Thoracic aorta (tissue), 2 donors: ENCODE measurements around the gene LARP1B. TPM values are rescaled to one million over a fixed set of nuclear protein-coding genes. Genes with fewer than 3 reads are reported as not detected.

Source experiments
- ATAC-seq: fragments of 150-250 bp; one replicate; pipeline ENCODE4 v1.8.0; 2017; ENCODE audit warnings: low read depth; ENCODE audit not compliant: insufficient number of reproducible peaks, low FRiP score
- DNase-seq: peaks from one replicate; pipeline ENCODE4 v3.0.0-alpha.2; 2020; ENCODE audit warnings: low spot score
- H3K27ac ChIP-seq, 2 donors: fragments of 200-600 bp; sonication (generic); 1 replicate in 1 of 2; 2 replicates in 1 of 2; pipeline ENCODE4 v1.5.1; 2016; ENCODE audit warnings: mild to moderate bottlenecking in 2 of 2, moderate library complexity in 2 of 2
- H3K27me3 ChIP-seq: fragments of 200-600 bp; sonication (generic); replicated peaks from 2 replicates; pipeline ENCODE4 v1.6.0; 2016; ENCODE audit warnings: mild to moderate bottlenecking; ENCODE audit not compliant: insufficient read depth
- H3K36me3 ChIP-seq: fragments of 200-600 bp; sonication (generic); one replicate; pipeline ENCODE4 v1.5.1; 2016
- H3K4me1 ChIP-seq, 2 donors: fragments of 200-600 bp; sonication (generic); 1 replicate in 1 of 2; 2 replicates in 1 of 2; pipeline versions ENCODE4 v1.5.1 to v1.6.0; 2016; ENCODE audit warnings: low read depth in 2 of 2, mild to moderate bottlenecking in 1 of 2; ENCODE audit not compliant: control insufficient read depth in 1 of 2
- H3K4me3 ChIP-seq: fragments of 200-600 bp; sonication (generic); 2 replicates; pipeline ENCODE4 v1.5.1; 2016; ENCODE audit warnings: mild to moderate bottlenecking
- H3K9me3 ChIP-seq: fragments of 200-600 bp; sonication (generic); 2 replicates; pipeline ENCODE4 v1.5.1; 2016
- total RNA-seq, 2 donors: library from RNA; depleted of rRNA; stranded (reverse); fragments of >200 nt; gene quantifications; one replicate each; pipeline versions ENCODE4 v1.1.0 to v1.2.3, GENCODE V29; 2016
- TF ChIP-seq, protein P1 (sequence below): fragments of 200-600 bp; sonication (generic); IDR thresholded peaks from one replicate; pipeline ENCODE4 v1.5.1; 2019; ENCODE audit warnings: antibody characterized with exemption

The LARP1B gene
- total RNA-seq, 2 donors from 2014 or later, result 24.9 to 42.5 TPM

DNA sequence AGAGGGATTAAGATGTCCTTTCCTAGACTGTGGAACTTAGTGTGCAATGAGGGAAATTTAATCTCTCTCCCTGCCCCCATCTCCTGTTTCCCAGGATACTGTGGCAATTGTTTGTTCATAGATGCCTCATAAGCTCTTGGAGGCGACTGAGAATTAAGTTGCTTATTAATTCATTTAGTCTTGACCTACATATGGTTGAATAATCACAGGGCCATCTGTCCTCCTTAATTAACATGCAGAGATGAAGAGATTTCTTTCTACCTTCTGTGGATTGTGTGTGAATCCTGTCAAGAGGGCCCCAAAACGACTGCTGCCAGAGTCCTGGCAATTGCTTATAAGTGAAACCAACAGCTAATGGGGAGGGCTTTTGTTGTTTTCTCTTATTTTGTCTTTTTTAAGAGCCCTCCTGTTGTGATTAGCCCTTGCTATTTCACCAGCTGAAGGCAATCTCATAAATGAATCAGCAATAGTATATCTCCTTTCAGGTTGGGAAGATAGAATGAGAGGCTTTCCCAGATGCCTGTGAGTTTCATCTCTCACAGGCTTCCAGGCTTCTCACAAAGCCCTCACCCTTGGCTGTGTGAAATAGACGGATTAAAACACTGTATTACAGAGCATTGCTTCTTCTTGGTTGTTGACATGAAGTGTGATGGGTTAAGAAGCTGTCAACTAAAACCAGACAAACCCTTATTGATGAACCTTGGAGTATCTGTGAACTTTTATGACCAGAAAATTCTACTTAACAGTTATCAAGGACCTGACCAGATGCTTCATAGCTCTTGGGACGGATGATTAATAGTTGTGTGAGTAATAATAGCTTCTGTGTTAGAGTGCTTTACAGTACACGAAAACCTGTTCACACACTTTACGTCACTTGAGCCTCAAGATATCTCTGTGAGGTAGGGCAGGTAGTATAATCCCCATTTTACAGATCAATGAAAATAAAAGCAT, 168.0 kb downstream of the LARP1B start:
- no peak for ATAC-seq
- Histone ChIP-seq H3K27ac (no peak overlapping the region), H3K4me1 (peaks cover 19% of the 10 kb centered on the region in 2 donors), H3K9me3 (no peaks in the 10 kb centered on the region), H3K27me3 (no peaks in the 10 kb centered on the region), H3K4me3 (no peak overlapping the region), H3K36me3 (no peaks in the 10 kb centered on the region)
- no peak for DNase-seq
- TF ChIP-seq, protein P1, sequence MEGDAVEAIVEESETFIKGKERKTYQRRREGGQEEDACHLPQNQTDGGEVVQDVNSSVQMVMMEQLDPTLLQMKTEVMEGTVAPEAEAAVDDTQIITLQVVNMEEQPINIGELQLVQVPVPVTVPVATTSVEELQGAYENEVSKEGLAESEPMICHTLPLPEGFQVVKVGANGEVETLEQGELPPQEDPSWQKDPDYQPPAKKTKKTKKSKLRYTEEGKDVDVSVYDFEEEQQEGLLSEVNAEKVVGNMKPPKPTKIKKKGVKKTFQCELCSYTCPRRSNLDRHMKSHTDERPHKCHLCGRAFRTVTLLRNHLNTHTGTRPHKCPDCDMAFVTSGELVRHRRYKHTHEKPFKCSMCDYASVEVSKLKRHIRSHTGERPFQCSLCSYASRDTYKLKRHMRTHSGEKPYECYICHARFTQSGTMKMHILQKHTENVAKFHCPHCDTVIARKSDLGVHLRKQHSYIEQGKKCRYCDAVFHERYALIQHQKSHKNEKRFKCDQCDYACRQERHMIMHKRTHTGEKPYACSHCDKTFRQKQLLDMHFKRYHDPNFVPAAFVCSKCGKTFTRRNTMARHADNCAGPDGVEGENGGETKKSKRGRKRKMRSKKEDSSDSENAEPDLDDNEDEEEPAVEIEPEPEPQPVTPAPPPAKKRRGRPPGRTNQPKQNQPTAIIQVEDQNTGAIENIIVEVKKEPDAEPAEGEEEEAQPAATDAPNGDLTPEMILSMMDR, result no peak

DNA sequence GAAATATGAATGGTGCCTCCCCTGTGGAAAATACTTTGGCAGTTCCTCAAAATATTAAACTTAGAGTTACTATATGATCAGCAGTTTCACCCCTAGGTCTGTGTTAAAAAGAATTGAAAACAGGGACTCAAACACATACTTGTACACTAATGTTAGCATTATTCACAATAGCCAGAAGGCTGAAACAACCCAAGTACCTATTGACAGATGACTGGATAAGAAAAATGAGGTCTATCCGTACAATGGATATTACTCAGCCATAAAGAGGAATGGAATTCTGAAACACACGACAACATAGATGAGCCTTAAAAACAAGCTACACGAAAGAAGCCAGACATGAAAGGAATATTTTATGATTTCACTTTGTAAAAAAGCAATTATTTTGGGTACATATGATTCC, 171.6 kb downstream of the LARP1B start:
- Histone ChIP-seq H3K4me3 (no peak overlapping the region), H3K27me3 (no peaks in the 10 kb centered on the region), H3K9me3 (no peaks in the 10 kb centered on the region), H3K27ac (no peak overlapping the region), H3K4me1 (peaks cover 4 to 10% of the 10 kb centered on the region in 2 donors), H3K36me3 (no peaks in the 10 kb centered on the region)
- TF ChIP-seq, protein P1, result no peak
- ATAC-seq (no peak), DNase-seq (no peak)

DNA sequence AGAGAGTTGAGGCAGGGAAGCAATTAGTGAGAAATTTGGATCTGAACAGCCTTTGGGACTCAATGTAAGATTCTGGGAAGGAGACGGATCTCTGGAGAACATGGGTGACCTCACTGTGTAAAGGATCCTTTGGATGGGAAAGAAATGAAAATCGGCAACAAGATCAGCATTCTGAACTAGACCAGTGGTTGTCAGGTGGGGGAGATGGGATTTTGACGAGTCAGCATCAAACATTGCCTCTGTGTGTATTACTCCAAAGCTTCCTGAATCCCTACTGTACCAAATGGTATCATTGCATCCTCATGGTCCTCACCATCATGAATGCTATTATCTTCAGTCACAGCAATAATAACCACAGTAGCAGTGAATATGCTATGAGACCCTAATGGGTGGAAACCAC, 173.7 kb downstream of the LARP1B start:
- ATAC-seq, result no peak
- H3K36me3 ChIP-seq, result no peaks in the 10 kb centered on the region

DNA sequence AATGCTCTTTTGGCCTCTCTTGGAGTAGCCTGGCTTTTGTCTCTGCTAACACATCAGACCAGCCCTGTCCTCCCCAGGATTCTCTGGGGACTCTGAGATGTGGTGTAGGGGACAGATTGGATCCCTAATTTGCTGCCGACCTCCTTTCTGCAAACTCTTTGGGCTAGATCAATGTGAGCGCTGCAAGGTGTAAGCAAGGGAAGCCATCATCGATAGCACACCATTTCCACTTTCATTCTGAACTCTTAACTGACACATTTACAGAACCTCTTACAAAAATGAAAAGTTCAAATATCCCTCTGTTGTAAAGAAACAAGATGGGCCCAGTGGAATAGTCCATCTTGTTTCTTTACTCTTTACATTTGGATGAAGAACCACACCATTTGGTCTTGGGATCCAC, 179.9 kb downstream of the LARP1B start:
- H3K4me3 ChIP-seq, result no peak overlapping the region
- H3K27me3 ChIP-seq, result no peaks in the 10 kb centered on the region
- DNase-seq (no peak), ATAC-seq (no peak)
- H3K4me1 ChIP-seq, result no peaks in the 10 kb centered on the region
- no peaks in the 10 kb centered on the region for H3K36me3 ChIP-seq
- TF ChIP-seq, protein P1, result no peak
- no peak overlapping the region for H3K27ac ChIP-seq
- H3K9me3 ChIP-seq, result no peaks in the 10 kb centered on the region

More for the DNA sequence above, 173.7 kb downstream of the LARP1B start:
- no peak for DNase-seq
- H3K9me3 ChIP-seq, result no peaks in the 10 kb centered on the region
- H3K4me3 ChIP-seq, result no peak overlapping the region
- TF ChIP-seq, protein P1, result no peak
- no peaks in the 10 kb centered on the region for H3K27me3 ChIP-seq
- no peaks in the 10 kb centered on the region for H3K4me1 ChIP-seq
- H3K27ac ChIP-seq, result no peak overlapping the region

DNA sequence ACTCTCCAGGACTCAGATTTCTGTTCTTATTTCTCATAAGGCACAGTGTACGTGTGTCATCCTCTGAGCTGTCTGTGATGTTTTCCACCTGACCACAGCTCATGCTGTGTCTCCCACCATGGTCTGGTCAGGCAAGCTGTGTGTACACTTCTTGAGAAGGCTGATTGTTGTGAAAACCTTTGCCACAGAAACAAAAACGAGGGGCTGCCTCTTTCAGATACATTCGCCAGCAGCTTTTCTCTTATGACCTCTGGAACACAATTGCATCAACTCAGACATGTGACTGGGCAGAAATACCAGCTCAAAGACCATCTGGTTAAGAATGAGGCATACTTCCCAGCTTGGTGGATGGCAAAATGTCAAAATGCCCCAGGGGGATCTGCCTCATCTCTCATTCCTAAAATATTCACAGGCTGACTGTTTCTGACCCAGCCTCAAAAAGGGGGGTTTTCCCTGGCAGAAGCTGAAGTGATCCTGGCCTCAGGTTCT, 180.4 kb downstream of the LARP1B start:
- Histone ChIP-seq H3K27ac (no peak overlapping the region), H3K4me1 (no peaks in the 10 kb centered on the region), H3K36me3 (no peaks in the 10 kb centered on the region), H3K27me3 (no peaks in the 10 kb centered on the region), H3K4me3 (no peak overlapping the region), H3K9me3 (no peaks in the 10 kb centered on the region)
- ATAC-seq (no peak), DNase-seq (no peak)
- TF ChIP-seq, protein P1, result no peak
